Fibroblast of mammary gland (primary cell): Measurements from ENCODE around the gene C17orf107.

ENCODE experiments used
- DNase-seq: peaks from one replicate; pipeline ENCODE4 v3.0.0-alpha.2; 2010; ENCODE audit warnings: low read depth
- H3K4me3 ChIP-seq: 2 replicates; pipeline ENCODE4 v1.5.1; 2011; ENCODE audit warnings: low read depth, mild to moderate bottlenecking, low read length, moderate library complexity; ENCODE audit not compliant: control insufficient read depth
- CTCF ChIP-seq: conservative IDR thresholded peaks from 2 replicates; pipeline ENCODE4 v1.5.1; 2011; ENCODE audit warnings: low read depth, low read length, inconsistent platforms; ENCODE audit not compliant: control insufficient read depth, insufficient read depth

The C17orf107 gene

GRCh38 chr17:4899341-4900230, at the start of gene C17orf107:
TSS of gene C17orf107 (plus strand) at chr17:4899536. CDS start at chr17:4899763, 227 bp downstream.
- TF ChIP-seq CTCF = no peak
- peak; percentile 93 for DNase-seq
- peak within 1 kb of the TSS; percentile 51 for H3K4me3 ChIP-seq

GRCh38 chr17:4850246-4850645, 49.1 kb upstream of the C17orf107 start:
- H3K4me3 ChIP-seq = no peak overlapping the region

GRCh38 chr17:4851084-4851483, 48.3 kb upstream of the C17orf107 start:
- H3K4me3 ChIP-seq = no peak overlapping the region
- DNase-seq = no peak
- TF ChIP-seq CTCF = no peak

More at GRCh38 chr17:4850246-4850645, 49.1 kb upstream of the C17orf107 start:
- DNase-seq = no peak
- TF ChIP-seq CTCF = no peak

GRCh38 chr17:4852567-4853207, 46.6 kb upstream of the C17orf107 start:
- peak; percentile 58 for DNase-seq
- no peak for TF ChIP-seq CTCF

GRCh38 chr17:4853208-4853671, 46.1 kb upstream of the C17orf107 start:
- H3K4me3 ChIP-seq = no peak overlapping the region
- DNase-seq = no peak
- TF ChIP-seq CTCF = no peak

More at GRCh38 chr17:4852567-4853207, 46.6 kb upstream of the C17orf107 start:
- no peak overlapping the region for H3K4me3 ChIP-seq

- TF ChIP-seq CTCF = no peak
- peak; percentile 19 for DNase-seq
- no peak overlapping the region for H3K4me3 ChIP-seq
Measured at GRCh38 chr17:4854111-4854681, 45.1 kb upstream of the C17orf107 start.
